ENCODE data around the gene ME1.

Gene ME1

GRCh38 chr6:83311231-83311630, 119.6 kb downstream of the ME1 start:
- H3K4me3 ChIP-seq (ENCODE audit: low read depth, low read length) = no peak overlapping the region
- in situ Hi-C loops (cut with HindIII; ENCODE audit: low sequenced_read_pairs) = no loop called here
- DNase-seq (ENCODE audit: low read depth) = no peak
- no peak for TF ChIP-seq CTCF (IDR thresholded peaks at IDR 0.05; ENCODE audit: low read depth, low read length, missing control alignments)

- H3K4me3 ChIP-seq (ENCODE audit: low read depth, low read length) = no peak overlapping the region
- TF ChIP-seq CTCF (IDR thresholded peaks at IDR 0.05; ENCODE audit: low read depth, low read length, missing control alignments) = no peak
- no peak for DNase-seq (ENCODE audit: low read depth)
- in situ Hi-C loops (cut with HindIII; ENCODE audit: low sequenced_read_pairs) = no loop called here
Measured at GRCh38 chr6:83310046-83310445, 120.8 kb downstream of the ME1 start.

- in situ Hi-C loops (cut with HindIII; ENCODE audit: low sequenced_read_pairs) = no loop called here
- no peak for DNase-seq (ENCODE audit: low read depth)
Measured at GRCh38 chr6:83309344-83309743, 121.5 kb downstream of the ME1 start.

GRCh38 chr6:83308833-83309232, 122.0 kb downstream of the ME1 start:
- in situ Hi-C loops (cut with HindIII; ENCODE audit: low sequenced_read_pairs) = no loop called here
- DNase-seq (ENCODE audit: low read depth) = no peak
- no peak overlapping the region for H3K4me3 ChIP-seq (ENCODE audit: low read depth, low read length)
- TF ChIP-seq CTCF (IDR thresholded peaks at IDR 0.05; ENCODE audit: low read depth, low read length, missing control alignments) = no peak

More at GRCh38 chr6:83309344-83309743, 121.5 kb downstream of the ME1 start:
- no peak overlapping the region for H3K4me3 ChIP-seq (ENCODE audit: low read depth, low read length)
- no peak for TF ChIP-seq CTCF (IDR thresholded peaks at IDR 0.05; ENCODE audit: low read depth, low read length, missing control alignments)

- in situ Hi-C loops (cut with HindIII; ENCODE audit: low sequenced_read_pairs) = no loop called here
- no peak for DNase-seq (ENCODE audit: low read depth)
- no peak for TF ChIP-seq CTCF (IDR thresholded peaks at IDR 0.05; ENCODE audit: low read depth, low read length, missing control alignments)
Measured at GRCh38 chr6:83307849-83308248, 123.0 kb downstream of the ME1 start.

GRCh38 chr6:83303426-83303825, 127.4 kb downstream of the ME1 start:
- in situ Hi-C loops (cut with HindIII; ENCODE audit: low sequenced_read_pairs) = no loop called here
- no peak overlapping the region for H3K4me3 ChIP-seq (ENCODE audit: low read depth, low read length)
- TF ChIP-seq CTCF (IDR thresholded peaks at IDR 0.05; ENCODE audit: low read depth, low read length, missing control alignments) = no peak
- DNase-seq (ENCODE audit: low read depth) = no peak

More at GRCh38 chr6:83307849-83308248, 123.0 kb downstream of the ME1 start:
- no peak overlapping the region for H3K4me3 ChIP-seq (ENCODE audit: low read depth, low read length)

GRCh38 chr6:83294676-83295075, 136.2 kb downstream of the ME1 start:
- in situ Hi-C loops (cut with HindIII; ENCODE audit: low sequenced_read_pairs) = no loop called here
- TF ChIP-seq CTCF (IDR thresholded peaks at IDR 0.05; ENCODE audit: low read depth, low read length, missing control alignments) = no peak
- no peak overlapping the region for H3K4me3 ChIP-seq (ENCODE audit: low read depth, low read length)
- no peak for DNase-seq (ENCODE audit: low read depth)
